NB4 (cell line): ENCODE measurements around the gene TRIM42.

ENCODE experiments used
- POLR2A ChIP-seq: IDR thresholded peaks from 2 replicates; pipeline ENCODE4 v1.6.1; 2011; ENCODE audit warnings: mild to moderate bottlenecking; ENCODE audit not compliant: insufficient read length; ENCODE audit errors: extremely low read depth
- TF ChIP-seq, protein P1 (sequence below): IDR thresholded peaks from one replicate; pipeline ENCODE4 v1.5.1; 2012; ENCODE audit warnings: low read depth, low read length
- TF ChIP-seq, protein P2 (sequence below): IDR thresholded peaks from 2 replicates; pipeline ENCODE4 v1.6.1; 2011; ENCODE audit warnings: low read depth, low read length

- TF ChIP-seq, protein P1, sequence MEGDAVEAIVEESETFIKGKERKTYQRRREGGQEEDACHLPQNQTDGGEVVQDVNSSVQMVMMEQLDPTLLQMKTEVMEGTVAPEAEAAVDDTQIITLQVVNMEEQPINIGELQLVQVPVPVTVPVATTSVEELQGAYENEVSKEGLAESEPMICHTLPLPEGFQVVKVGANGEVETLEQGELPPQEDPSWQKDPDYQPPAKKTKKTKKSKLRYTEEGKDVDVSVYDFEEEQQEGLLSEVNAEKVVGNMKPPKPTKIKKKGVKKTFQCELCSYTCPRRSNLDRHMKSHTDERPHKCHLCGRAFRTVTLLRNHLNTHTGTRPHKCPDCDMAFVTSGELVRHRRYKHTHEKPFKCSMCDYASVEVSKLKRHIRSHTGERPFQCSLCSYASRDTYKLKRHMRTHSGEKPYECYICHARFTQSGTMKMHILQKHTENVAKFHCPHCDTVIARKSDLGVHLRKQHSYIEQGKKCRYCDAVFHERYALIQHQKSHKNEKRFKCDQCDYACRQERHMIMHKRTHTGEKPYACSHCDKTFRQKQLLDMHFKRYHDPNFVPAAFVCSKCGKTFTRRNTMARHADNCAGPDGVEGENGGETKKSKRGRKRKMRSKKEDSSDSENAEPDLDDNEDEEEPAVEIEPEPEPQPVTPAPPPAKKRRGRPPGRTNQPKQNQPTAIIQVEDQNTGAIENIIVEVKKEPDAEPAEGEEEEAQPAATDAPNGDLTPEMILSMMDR = no peak
- no peak for TF ChIP-seq POLR2A
- TF ChIP-seq, protein P2, sequence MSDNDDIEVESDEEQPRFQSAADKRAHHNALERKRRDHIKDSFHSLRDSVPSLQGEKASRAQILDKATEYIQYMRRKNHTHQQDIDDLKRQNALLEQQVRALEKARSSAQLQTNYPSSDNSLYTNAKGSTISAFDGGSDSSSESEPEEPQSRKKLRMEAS = no peak
Observed at GRCh38 chr3:140717921-140718320, 40.1 kb downstream of the TRIM42 start.
